Liver (tissue), 9 donors: ENCODE data around the gene ARPC3. TPM values are rescaled to one million over a fixed set of nuclear protein-coding genes. Genes with fewer than 3 reads are reported as not detected.
"Not testable (repeated sequence)": the region's sequence is repeated elsewhere in the genome, so short reads cannot be mapped to it uniquely, and the experiment has no call there.

Experiments
- DNase-seq: peaks from one replicate; pipeline ENCODE4 v3.0.0-alpha.2; 2017; ENCODE audit warnings: low spot score
- H3K27ac ChIP-seq, 2 donors: one replicate each; pipeline ENCODE4 v1.7.0; 2013; ENCODE audit warnings: inconsistent platforms in 2 of 2, low read length in 2 of 2, control low read depth in 1 of 2, low read depth in 1 of 2, mild to moderate bottlenecking in 1 of 2
- H3K27me3 ChIP-seq, 4 donors: one replicate each; pipeline versions ENCODE4 v1.6.1 to v1.7.0; 2013; ENCODE audit warnings: low read length in 3 of 4, inconsistent platforms in 1 of 4, mild to moderate bottlenecking in 1 of 4, moderate library complexity in 1 of 4; ENCODE audit not compliant: control insufficient read depth in 4 of 4, insufficient read depth in 4 of 4
- H3K36me3 ChIP-seq, 4 donors: one replicate each; pipeline versions ENCODE4 v1.6.1 to v1.7.0; 2013; ENCODE audit warnings: low read length in 3 of 4, mild to moderate bottlenecking in 3 of 4, low read depth in 1 of 4, moderate library complexity in 1 of 4; ENCODE audit not compliant: control insufficient read depth in 4 of 4, insufficient read depth in 3 of 4
- H3K4me1 ChIP-seq, 4 donors: one replicate each; pipeline versions ENCODE4 v1.6.1 to v1.7.0; 2013; ENCODE audit warnings: low read length in 3 of 4, mild to moderate bottlenecking in 3 of 4, moderate library complexity in 1 of 4; ENCODE audit not compliant: control insufficient read depth in 4 of 4, insufficient read depth in 4 of 4
- H3K4me3 ChIP-seq, 3 donors: one replicate each; pipeline versions ENCODE4 v1.6.1 to v1.7.0; 2013; ENCODE audit warnings: low read length in 3 of 3, control low read depth in 1 of 3, low read depth in 1 of 3, mild to moderate bottlenecking in 1 of 3
- H3K9ac ChIP-seq, 2 donors: one replicate each; pipeline ENCODE4 v1.7.0; 2013; ENCODE audit warnings: low read length in 2 of 2, mild to moderate bottlenecking in 2 of 2, moderate library complexity in 2 of 2, control low read depth in 1 of 2, low read depth in 1 of 2
- H3K9me3 ChIP-seq, 4 donors: one replicate each; pipeline versions ENCODE4 v1.6.1 to v1.7.0; 2013; ENCODE audit warnings: low read length in 3 of 4; ENCODE audit not compliant: control insufficient read depth in 4 of 4
- EGR1 ChIP-seq, 2 donors: IDR thresholded peaks; 2 replicates each; pipeline ENCODE4 v1.6.1; 2016 to 2018; ENCODE audit warnings: antibody characterized with exemption in 2 of 2, low read depth in 2 of 2
- GABPA ChIP-seq, 2 donors: IDR thresholded peaks in 1 of 2; conservative IDR thresholded peaks in 1 of 2; 2 replicates each; pipeline ENCODE4 v1.6.1; 2016; ENCODE audit warnings: antibody characterized with exemption in 2 of 2, mild to moderate bottlenecking in 1 of 2, moderate library complexity in 1 of 2
- HNF4A ChIP-seq, 2 donors: conservative IDR thresholded peaks; 2 replicates each; pipeline ENCODE4 v1.6.1; 2016; ENCODE audit warnings: antibody characterized with exemption in 2 of 2, mild to moderate bottlenecking in 2 of 2
- MAX ChIP-seq: IDR thresholded peaks from 2 replicates; pipeline ENCODE4 v1.6.1; 2016; ENCODE audit warnings: antibody characterized with exemption
- NR2F2 ChIP-seq: IDR thresholded peaks from 2 replicates; pipeline ENCODE4 v1.6.1; 2016; ENCODE audit warnings: antibody characterized with exemption
- RXRA ChIP-seq, 2 donors: IDR thresholded peaks; 2 replicates each; pipeline ENCODE4 v1.6.1; 2017 to 2018; ENCODE audit warnings: antibody characterized with exemption in 2 of 2, mild to moderate bottlenecking in 1 of 2
- SP1 ChIP-seq: IDR thresholded peaks from 2 replicates; pipeline ENCODE4 v1.6.1; 2018; ENCODE audit warnings: antibody characterized with exemption, mild to moderate bottlenecking
- TAF1 ChIP-seq: conservative IDR thresholded peaks from 2 replicates; pipeline ENCODE4 v1.6.1; 2016; ENCODE audit warnings: antibody characterized with exemption, mild to moderate bottlenecking
- WGBS: extraction: QIAGEN DNeasy Blood & Tissue Kit; methylation state at CpG from one replicate; pipeline ENCODE4 v1.1.7; 2013; 5-methylcytosine and 5-hydroxymethylcytosine counted together
- polyA plus RNA-seq, 2 donors: library from polyadenylated mRNA; stranded (reverse) in 1 of 2; unstranded in 1 of 2; fragments of 200-250 nt in 1 of 2; fragments of >200 nt in 1 of 2; fragmentation: Nextera tagmentation in 1 of 2; extraction: Ambion mirVana in 1 of 2; gene quantifications; one replicate each; pipeline versions ENCODE4 v1.2.1 to v1.2.3, GENCODE V29; 2013 to 2015
- total RNA-seq, 2 donors: library from RNA; depleted of rRNA; stranded (reverse); fragments of >200 nt; gene quantifications; one replicate each; pipeline ENCODE4 v1.2.3, GENCODE V29; 2014
- TF ChIP-seq, protein P1 (sequence below): IDR thresholded peaks from 2 replicates; pipeline ENCODE4 v1.6.1; 2016; ENCODE audit warnings: antibody characterized with exemption
- TF ChIP-seq, protein P2 (sequence below): IDR thresholded peaks from 2 replicates; pipeline ENCODE4 v1.6.1; 2016; ENCODE audit warnings: antibody characterized with exemption, mild to moderate bottlenecking
- donor health status: healthy.
- donor health status: healthy.
- donor health status: healthy.
- donor health status: healthy.
- donor health status: healthy.

Gene ARPC3
- total and polyA plus RNA-seq, 4 donors, result 86.2 to 140 (median 115) TPM

DNA sequence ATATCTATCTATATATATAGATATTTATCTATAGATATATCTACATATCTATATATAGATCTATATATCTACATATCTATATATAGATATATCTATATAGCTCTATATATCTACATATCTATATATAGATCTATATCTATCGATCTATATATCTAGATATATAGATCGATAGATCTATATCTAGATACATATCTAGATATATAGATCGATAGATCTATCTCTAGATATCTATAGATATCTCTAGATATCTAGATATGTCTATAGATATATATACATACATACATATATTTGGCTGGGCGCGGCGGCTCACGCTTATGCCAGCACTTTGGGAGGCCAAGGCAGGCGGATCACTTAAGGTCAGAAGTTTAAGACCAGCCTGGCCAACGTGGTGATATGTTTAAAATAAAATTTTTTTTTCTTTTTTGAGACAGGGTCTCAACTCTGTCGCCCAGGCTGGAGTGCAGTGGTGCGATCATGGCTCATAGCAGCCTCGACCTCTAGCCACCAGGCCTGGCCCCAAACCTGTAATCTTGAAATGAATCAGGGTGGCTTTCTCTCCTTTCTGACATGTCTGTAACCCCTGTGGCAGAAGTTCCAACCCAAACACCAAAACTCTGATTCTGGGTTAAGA is 18.1 kb downstream of the ARPC3 start:
- WGBS, result 86% methylated on average over 12 of the region's 12 CpGs
- H3K9me3 ChIP-seq, result no peaks in the 10 kb centered on the region
- H3K36me3 ChIP-seq, result peaks cover 5 to 15% (median 12%) of the 10 kb centered on the region in 4 donors
- H3K27me3 ChIP-seq, result no peaks in the 10 kb centered on the region
- DNase-seq, result no peak
- H3K27ac ChIP-seq, result no peak overlapping the region
- peak overlapping the region in 1 of 3 donors; percentile 50 for H3K4me3 ChIP-seq
- TF ChIP-seq SP1, result no peak
- TF ChIP-seq EGR1 (IDR thresholded peaks at IDR 0.05; ENCODE audit: low read depth in 2 of 2), result no peak
- no peak for TF ChIP-seq MAX
- no peak for TF ChIP-seq NR2F2
- no peak for TF ChIP-seq GABPA (IDR thresholded peaks at IDR 0.05 in 1 of 2, conservative IDR thresholded peaks at IDR 0.05 in 1 of 2)
- TF ChIP-seq, protein P1, sequence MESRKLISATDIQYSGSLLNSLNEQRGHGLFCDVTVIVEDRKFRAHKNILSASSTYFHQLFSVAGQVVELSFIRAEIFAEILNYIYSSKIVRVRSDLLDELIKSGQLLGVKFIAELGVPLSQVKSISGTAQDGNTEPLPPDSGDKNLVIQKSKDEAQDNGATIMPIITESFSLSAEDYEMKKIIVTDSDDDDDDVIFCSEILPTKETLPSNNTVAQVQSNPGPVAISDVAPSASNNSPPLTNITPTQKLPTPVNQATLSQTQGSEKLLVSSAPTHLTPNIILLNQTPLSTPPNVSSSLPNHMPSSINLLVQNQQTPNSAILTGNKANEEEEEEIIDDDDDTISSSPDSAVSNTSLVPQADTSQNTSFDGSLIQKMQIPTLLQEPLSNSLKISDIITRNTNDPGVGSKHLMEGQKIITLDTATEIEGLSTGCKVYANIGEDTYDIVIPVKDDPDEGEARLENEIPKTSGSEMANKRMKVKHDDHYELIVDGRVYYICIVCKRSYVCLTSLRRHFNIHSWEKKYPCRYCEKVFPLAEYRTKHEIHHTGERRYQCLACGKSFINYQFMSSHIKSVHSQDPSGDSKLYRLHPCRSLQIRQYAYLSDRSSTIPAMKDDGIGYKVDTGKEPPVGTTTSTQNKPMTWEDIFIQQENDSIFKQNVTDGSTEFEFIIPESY, result no peak
- TF ChIP-seq HNF4A (conservative IDR thresholded peaks at IDR 0.05), result no peak
- no peak for TF ChIP-seq TAF1
- H3K4me1 ChIP-seq, result no peaks in the 10 kb centered on the region
- no peak overlapping the region for H3K9ac ChIP-seq

DNA sequence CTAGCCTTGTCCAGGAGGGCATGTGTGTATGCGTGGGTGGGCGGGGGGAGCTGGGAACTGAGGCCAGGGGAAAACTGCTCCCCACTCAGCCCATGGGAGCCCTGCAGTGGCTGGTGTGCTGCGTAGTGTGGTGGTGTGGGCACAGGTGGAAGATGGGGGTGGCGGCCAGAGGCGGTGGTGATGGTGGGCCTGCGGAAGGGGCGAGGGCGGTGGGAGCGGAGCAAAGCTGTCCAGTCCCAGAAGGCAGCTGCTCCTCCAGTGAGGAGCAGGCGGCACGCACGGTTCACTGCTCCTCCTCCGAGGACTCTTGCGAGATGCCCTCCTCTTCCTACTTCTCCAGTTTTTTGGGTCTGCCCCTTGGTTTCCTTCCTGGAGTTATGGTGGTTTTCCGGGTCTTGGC is 20.5 kb downstream of the ARPC3 start:
- H3K9me3 ChIP-seq, DNase-seq, H3K27ac ChIP-seq, H3K36me3 ChIP-seq, H3K4me3 ChIP-seq, H3K4me1 ChIP-seq, H3K27me3 ChIP-seq, H3K9ac ChIP-seq: not testable (repeated sequence)
- WGBS, result 95% methylated on average over 15 of the region's 15 CpGs

- no peaks in the 10 kb centered on the region for H3K4me1 ChIP-seq
- H3K9ac ChIP-seq, result no peak overlapping the region
- H3K9me3 ChIP-seq, result no peaks in the 10 kb centered on the region
- TF ChIP-seq MAX, result no peak
- TF ChIP-seq RXRA (IDR thresholded peaks at IDR 0.05), result no peak
- TF ChIP-seq, protein P2, sequence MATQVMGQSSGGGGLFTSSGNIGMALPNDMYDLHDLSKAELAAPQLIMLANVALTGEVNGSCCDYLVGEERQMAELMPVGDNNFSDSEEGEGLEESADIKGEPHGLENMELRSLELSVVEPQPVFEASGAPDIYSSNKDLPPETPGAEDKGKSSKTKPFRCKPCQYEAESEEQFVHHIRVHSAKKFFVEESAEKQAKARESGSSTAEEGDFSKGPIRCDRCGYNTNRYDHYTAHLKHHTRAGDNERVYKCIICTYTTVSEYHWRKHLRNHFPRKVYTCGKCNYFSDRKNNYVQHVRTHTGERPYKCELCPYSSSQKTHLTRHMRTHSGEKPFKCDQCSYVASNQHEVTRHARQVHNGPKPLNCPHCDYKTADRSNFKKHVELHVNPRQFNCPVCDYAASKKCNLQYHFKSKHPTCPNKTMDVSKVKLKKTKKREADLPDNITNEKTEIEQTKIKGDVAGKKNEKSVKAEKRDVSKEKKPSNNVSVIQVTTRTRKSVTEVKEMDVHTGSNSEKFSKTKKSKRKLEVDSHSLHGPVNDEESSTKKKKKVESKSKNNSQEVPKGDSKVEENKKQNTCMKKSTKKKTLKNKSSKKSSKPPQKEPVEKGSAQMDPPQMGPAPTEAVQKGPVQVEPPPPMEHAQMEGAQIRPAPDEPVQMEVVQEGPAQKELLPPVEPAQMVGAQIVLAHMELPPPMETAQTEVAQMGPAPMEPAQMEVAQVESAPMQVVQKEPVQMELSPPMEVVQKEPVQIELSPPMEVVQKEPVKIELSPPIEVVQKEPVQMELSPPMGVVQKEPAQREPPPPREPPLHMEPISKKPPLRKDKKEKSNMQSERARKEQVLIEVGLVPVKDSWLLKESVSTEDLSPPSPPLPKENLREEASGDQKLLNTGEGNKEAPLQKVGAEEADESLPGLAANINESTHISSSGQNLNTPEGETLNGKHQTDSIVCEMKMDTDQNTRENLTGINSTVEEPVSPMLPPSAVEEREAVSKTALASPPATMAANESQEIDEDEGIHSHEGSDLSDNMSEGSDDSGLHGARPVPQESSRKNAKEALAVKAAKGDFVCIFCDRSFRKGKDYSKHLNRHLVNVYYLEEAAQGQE, result no peak
- TF ChIP-seq HNF4A (conservative IDR thresholded peaks at IDR 0.05), result no peak
- TF ChIP-seq, protein P1, result no peak
- no peaks in the 10 kb centered on the region for H3K36me3 ChIP-seq
- H3K4me3 ChIP-seq, result no peak overlapping the region
- 56% methylated on average over 3 of the region's 3 CpGs for WGBS
- DNase-seq, result no peak
- no peak overlapping the region for H3K27ac ChIP-seq
- no peaks in the 10 kb centered on the region for H3K27me3 ChIP-seq
These were observed 23.7 kb downstream of the ARPC3 start for GRCh38 chr12:110426406-110426805.
